H1 (cell line): ENCODE data around the gene STAMBP. TPM values are rescaled to one million over a fixed set of nuclear protein-coding genes. Genes with fewer than 3 reads are reported as not detected.

Source experiments
- CTCF ChIA-PET: fragments of 300-600 bp; sonication (Branson Sonifier 250); formaldehyde crosslinking; loops from one replicate; lab custom pipeline; 2021; ENCODE audit not compliant: partially characterized antibody; lab: Charles Lee
- POLR2A ChIA-PET: fragments of 300-600 bp; sonication (Branson Sonifier 250); formaldehyde crosslinking; loops from one replicate; lab custom pipeline; 2021; ENCODE audit warnings: inconsistent platforms; ENCODE audit not compliant: partially characterized antibody; lab: Charles Lee
- DNase-seq, 2 experiments: peaks; one replicate each; pipeline versions ENCODE4 v3.0.0 to v3.0.0-alpha.2; 2010 to 2022; ENCODE audit warnings: low spot score in 2 of 2, low read depth in 1 of 2, mixed read lengths in 1 of 2
- FAIRE-seq: peaks from 2 replicates; lab custom pipeline; 2011; peaks lifted over from hg19 to GRCh38; lab: Jason Lieb, UNC
- H2AFZ ChIP-seq: 2 replicates; pipeline ENCODE4 v1.8.1; 2012; ENCODE audit warnings: low read length, inconsistent platforms
- H2AK5ac ChIP-seq: 2 replicates; pipeline ENCODE4 v1.6.1; 2013; ENCODE audit warnings: low read depth, low read length
- H2BK120ac ChIP-seq: replicated peaks from 2 replicates; pipeline ENCODE3; 2013; ENCODE audit warnings: low read depth, low read length, inconsistent platforms
- H2BK12ac ChIP-seq: 2 replicates; pipeline ENCODE4 v1.6.1; 2013; ENCODE audit warnings: low read depth, low read length
- H2BK15ac ChIP-seq: 2 replicates; pipeline ENCODE4 v1.6.1; 2013; ENCODE audit warnings: low read length
- H2BK20ac ChIP-seq: 2 replicates; pipeline ENCODE4 v1.6.1; 2013; ENCODE audit warnings: low read length
- H2BK5ac ChIP-seq: 2 replicates; pipeline ENCODE4 v1.6.1; 2013; ENCODE audit warnings: low read depth, low read length
- H3K14ac ChIP-seq: 2 replicates; pipeline ENCODE4 v1.6.1; 2013; ENCODE audit warnings: inconsistent platforms; ENCODE audit not compliant: insufficient read length
- H3K18ac ChIP-seq: 2 replicates; pipeline ENCODE4 v1.6.1; 2013; ENCODE audit warnings: low read length; ENCODE audit errors: extremely low read depth
- H3K23ac ChIP-seq: 2 replicates; pipeline ENCODE4 v1.6.1; 2013; ENCODE audit warnings: inconsistent platforms; ENCODE audit not compliant: insufficient read length
- H3K23me2 ChIP-seq: 2 replicates; pipeline ENCODE4 v1.6.1; 2013; ENCODE audit warnings: low read depth, low read length
- H3K27ac ChIP-seq: 2 replicates; pipeline ENCODE4 v1.6.1; 2011; ENCODE audit warnings: low read depth, low read length, inconsistent platforms
- H3K27me3 ChIP-seq, 4 experiments: replicated peaks in 1 of 4; 1 replicate in 1 of 4; 2 replicates in 3 of 4; pipeline versions ENCODE4 v1.6.1 to v1.8.1; 2011 to 2013; ENCODE audit warnings: low read length in 3 of 4, mild to moderate bottlenecking in 3 of 4, inconsistent platforms in 2 of 4, mixed read lengths in 2 of 4, moderate library complexity in 1 of 4; ENCODE audit not compliant: control insufficient read depth in 3 of 4, insufficient read depth in 3 of 4; ENCODE audit errors: extremely low read depth in 1 of 4
- H3K36me3 ChIP-seq, 4 experiments: 2 replicates each; pipeline versions ENCODE4 v1.6.1 to v1.8.1; 2011 to 2013; ENCODE audit warnings: mild to moderate bottlenecking in 4 of 4, low read length in 3 of 4, moderate library complexity in 2 of 4, control low read depth in 1 of 4, inconsistent platforms in 1 of 4; ENCODE audit not compliant: insufficient read depth in 4 of 4, control insufficient read depth in 2 of 4
- H3K4ac ChIP-seq: replicated peaks from 2 replicates; pipeline ENCODE3; 2013; ENCODE audit warnings: low read length, low read depth, mixed read lengths, inconsistent platforms; ENCODE audit not compliant: insufficient read length
- H3K4me1 ChIP-seq, 4 experiments: replicated peaks in 1 of 4; 1 replicate in 1 of 4; 2 replicates in 3 of 4; pipeline versions ENCODE4 v1.6.1 to v1.8.1; 2011 to 2013; ENCODE audit warnings: low read length in 3 of 4, inconsistent platforms in 2 of 4, mixed read lengths in 1 of 4; ENCODE audit not compliant: insufficient read depth in 4 of 4, control insufficient read depth in 3 of 4
- H3K4me2 ChIP-seq, 2 experiments: 2 replicates each; pipeline versions ENCODE4 v1.6.1 to v1.8.1; 2011 to 2013; ENCODE audit warnings: low read depth in 2 of 2, low read length in 2 of 2, control low read depth in 1 of 2, inconsistent platforms in 1 of 2, mild to moderate bottlenecking in 1 of 2; ENCODE audit not compliant: insufficient read depth in 1 of 2
- H3K4me3 ChIP-seq, 4 experiments: fragments of 200-600, 300-600 bp in 1 of 4; sonication (generic), shearing (Covaris generic), sonication (Bioruptor Twin) in 1 of 4; 2 replicates each; pipeline versions ENCODE4 v1.5.1 to v1.8.1; 2011 to 2016; ENCODE audit warnings: low read length in 4 of 4, low read depth in 3 of 4, control low read depth in 2 of 4, inconsistent platforms in 2 of 4, mild to moderate bottlenecking in 2 of 4, mixed read lengths in 1 of 4, moderate library complexity in 1 of 4; ENCODE audit not compliant: insufficient read depth in 2 of 4; ENCODE audit errors: extremely low read depth in 1 of 4
- H3K56ac ChIP-seq: replicated peaks from 2 replicates; pipeline ENCODE3; 2013; ENCODE audit warnings: low read depth, mild to moderate bottlenecking, mixed read lengths, low read length, inconsistent platforms; ENCODE audit not compliant: insufficient read length
- H3K79me1 ChIP-seq: 2 replicates; pipeline ENCODE4 v1.6.1; 2013; ENCODE audit warnings: low read depth, low read length, control low read depth
- H3K79me2 ChIP-seq, 2 experiments: 2 replicates each; pipeline versions ENCODE4 v1.6.1 to v1.8.1; 2012 to 2013; ENCODE audit warnings: low read length in 2 of 2, mild to moderate bottlenecking in 2 of 2, inconsistent platforms in 1 of 2; ENCODE audit not compliant: insufficient read depth in 2 of 2, control insufficient read depth in 1 of 2
- H3K9ac ChIP-seq, 4 experiments: replicated peaks in 1 of 4; 1 replicate in 1 of 4; 2 replicates in 3 of 4; pipeline versions ENCODE4 v1.6.1 to v1.8.1; 2011 to 2013; ENCODE audit warnings: low read depth in 3 of 4, low read length in 3 of 4, control low read depth in 2 of 4, mild to moderate bottlenecking in 2 of 4, moderate library complexity in 2 of 4, inconsistent platforms in 1 of 4; ENCODE audit errors: extremely low read depth in 1 of 4
- H3K9me3 ChIP-seq, 2 experiments: 2 replicates each; pipeline versions ENCODE4 v1.6.1 to v1.8.1; 2012 to 2013; ENCODE audit warnings: mild to moderate bottlenecking in 2 of 2, moderate library complexity in 2 of 2, control low read depth in 1 of 2, inconsistent platforms in 1 of 2, low read depth in 1 of 2, low read length in 1 of 2, mixed read lengths in 1 of 2; ENCODE audit not compliant: insufficient read depth in 2 of 2
- H4K20me1 ChIP-seq, 2 experiments: replicated peaks in 1 of 2; 2 replicates each; pipeline versions ENCODE3 to v1.8.1; 2011 to 2013; ENCODE audit warnings: inconsistent platforms in 2 of 2, low read length in 2 of 2, mild to moderate bottlenecking in 1 of 2; ENCODE audit not compliant: insufficient read depth in 2 of 2, control insufficient read depth in 1 of 2
- H4K5ac ChIP-seq: 2 replicates; pipeline ENCODE4 v1.6.1; 2013; ENCODE audit warnings: low read length, low read depth, mixed read lengths, inconsistent platforms; ENCODE audit not compliant: insufficient read length
- H4K8ac ChIP-seq: 2 replicates; pipeline ENCODE4 v1.8.0; 2013; ENCODE audit warnings: mild to moderate bottlenecking, moderate library complexity, low read length, inconsistent platforms; ENCODE audit not compliant: insufficient read depth; ENCODE audit errors: extremely low read depth
- H4K91ac ChIP-seq: replicated peaks from 2 replicates; pipeline ENCODE3; 2013; ENCODE audit warnings: low read length, mixed read lengths, inconsistent platforms; ENCODE audit not compliant: insufficient read length
- ASH2L ChIP-seq: fragments of 200-600, 300-600 bp; sonication (generic); IDR thresholded peaks from one replicate; pipeline ENCODE4 v1.7.1; 2017; ENCODE audit warnings: low read length
- CBX8 ChIP-seq: fragments of 300-800, 300-1000 bp; sonication (generic); IDR thresholded peaks from 2 replicates; pipeline ENCODE4 v1.7.1; 2016; ENCODE audit warnings: low read depth, low read length, borderline replicate concordance
- CHD1 ChIP-seq: IDR thresholded peaks from 2 replicates; pipeline ENCODE4 v1.6.1; 2012; ENCODE audit warnings: low read depth, low read length, improper control_type of control experiment
- FOSL1 ChIP-seq: IDR thresholded peaks from 2 replicates; pipeline ENCODE4 v1.6.1; 2011; ENCODE audit warnings: mild to moderate bottlenecking, low read depth, low read length, moderate library complexity; ENCODE audit not compliant: insufficient read depth
- HDAC6 ChIP-seq: IDR thresholded peaks from one replicate; pipeline ENCODE4 v1.7.1; 2012; ENCODE audit warnings: low read depth, mild to moderate bottlenecking, inconsistent platforms, low read length, moderate library complexity
- POLR2AphosphoS5 ChIP-seq: IDR thresholded peaks from 2 replicates; pipeline ENCODE4 v1.6.1; 2011; ENCODE audit warnings: low read depth, low read length
- RNF2 ChIP-seq: fragments of 200-900, 300-1000 bp; sonication (generic); IDR thresholded peaks from 2 replicates; pipeline ENCODE4 v1.7.1; 2016; ENCODE audit warnings: borderline replicate concordance, low read depth, mild to moderate bottlenecking, antibody characterized with exemption, low read length; ENCODE audit not compliant: poor library complexity, severe bottlenecking; ENCODE audit errors: missing control alignments
- SAP30 ChIP-seq: fragments of 300-600 bp; sonication (generic); IDR thresholded peaks from 2 replicates; pipeline ENCODE4 v1.7.1; 2012; ENCODE audit warnings: low read length, moderate library complexity, mild to moderate bottlenecking, inconsistent platforms; ENCODE audit not compliant: insufficient read depth, insufficient replicate concordance
- SRF ChIP-seq: IDR thresholded peaks from 2 replicates; pipeline ENCODE4 v1.6.1; 2011; ENCODE audit warnings: mild to moderate bottlenecking, low read depth, low read length, moderate library complexity
- ZNF274 ChIP-seq: IDR thresholded peaks from 2 replicates; pipeline ENCODE4 v1.7.0; 2012; ENCODE audit warnings: low read length, borderline replicate concordance; ENCODE audit errors: extremely low read depth
- WGBS, 2 experiments: shearing (Covaris generic) in 1 of 2; methylation state at CpG; one replicate each; pipeline versions ENCODE4 v1.1.6 to v1.1.7; 2013 to 2015; ENCODE audit warnings: low lambda C conversion rate in 2 of 2, mixed read lengths in 2 of 2, inconsistent platforms in 1 of 2, low coverage in 1 of 2, missing lambda C conversion rate in 1 of 2; ENCODE audit not compliant: insufficient replicate concordance in 2 of 2, insufficient coverage in 1 of 2, insufficient read length in 1 of 2; ENCODE audit errors: extremely low coverage in 1 of 2, missing lambda C conversion rate in 1 of 2; 5-methylcytosine and 5-hydroxymethylcytosine counted together
- polyA plus RNA-seq, 7 experiments: library from polyadenylated mRNA; depleted of rRNA in 3 of 7; stranded (reverse) in 5 of 7; unstranded in 2 of 7; fragments of >200 nt in 5 of 7; fragments of 200-250 nt in 2 of 7; gene quantifications; 1 replicate in 5 of 7; 2 replicates in 1 of 7; 4 replicates in 1 of 7; pipeline versions ENCODE4 v1.2.1 to v1.2.3, GENCODE V29; 2011 to 2013; ENCODE audit warnings: missing spikeins in 2 of 7, mixed read lengths in 2 of 7
- total RNA-seq: library from RNA; stranded (reverse); fragmentation: NEBNext Ultra II Directional; extraction: Animal tissue kit (Norgen Biotek cat#: 25700); gene quantifications from 2 replicates; pipeline ENCODE4 v1.2.1, GENCODE V29; 2021
- TF ChIP-seq, protein P1 (sequence below): IDR thresholded peaks from 2 replicates; pipeline ENCODE4 v1.6.1; 2012; ENCODE audit warnings: inconsistent platforms
- TF ChIP-seq, protein P2 (sequence below): IDR thresholded peaks from 2 replicates; pipeline ENCODE4 v1.6.1; 2012; ENCODE audit warnings: low read length, inconsistent platforms

The STAMBP gene
- total and polyA plus RNA-seq, 2 of the 8 experiments (the other 6 are each of a cell fraction or from before 2014, with no cell fraction given) = 35.8 to 49.7 TPM

DNA sequence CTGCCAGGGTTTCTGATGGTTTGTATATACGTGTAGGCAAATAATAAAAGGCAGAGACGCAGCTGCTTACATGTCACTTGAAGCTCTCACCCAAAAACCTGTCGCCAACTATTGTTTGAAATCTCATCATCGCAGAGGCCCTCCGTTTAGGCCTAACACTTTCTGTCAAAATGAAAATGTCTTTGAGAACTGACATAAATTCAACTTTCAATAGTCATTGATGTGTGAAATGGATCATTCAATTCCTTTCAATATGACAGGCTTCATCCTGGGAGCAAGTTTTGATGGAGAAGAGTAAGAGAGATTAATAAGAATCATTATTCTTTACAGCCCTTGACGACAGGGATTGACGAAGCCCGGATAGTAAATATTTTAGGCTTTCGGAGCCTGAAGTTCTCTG lies 66.7 kb downstream of the STAMBP start:
- no peak overlapping the region for H4K91ac ChIP-seq
- H2BK120ac ChIP-seq = no peak overlapping the region
- no peak overlapping the region for H2AFZ ChIP-seq
- peaks cover 0 to 7% (median 4%) of the 10 kb centered on the region in 4 experiments; a peak in 4 of 7 replicates for H3K4me1 ChIP-seq
- no peak overlapping the region for H3K4me3 ChIP-seq
- no peaks in the 10 kb centered on the region for H3K36me3 ChIP-seq
- ChIA-PET CTCF (interaction anchor here (1.0 to 1.7 kb wide), 2 partner anchors 10 to 11 kb away, joined by 3 to 5 read pairs; no protein-coding TSS in a partner anchor), POLR2A (no interaction called here)
- H2BK12ac ChIP-seq = no peak overlapping the region
- no peak for DNase-seq
- no peak overlapping the region for H2AK5ac ChIP-seq
- H3K56ac ChIP-seq = no peak overlapping the region
- H2BK15ac ChIP-seq = no peak overlapping the region
- H3K14ac ChIP-seq = no peak overlapping the region
- no peaks in the 10 kb centered on the region for H3K79me1 ChIP-seq
- H4K20me1 ChIP-seq = no peaks in the 10 kb centered on the region
- H2BK20ac ChIP-seq = no peak overlapping the region
- H4K8ac ChIP-seq = no peak overlapping the region
- no peaks in the 10 kb centered on the region for H3K27me3 ChIP-seq
- no peak overlapping the region for H2BK5ac ChIP-seq
- no peak overlapping the region for H3K4ac ChIP-seq
- no peak overlapping the region for H4K5ac ChIP-seq
- H3K23ac ChIP-seq = no peak overlapping the region
- no peak overlapping the region for H3K4me2 ChIP-seq
- 82% methylated on average over 9 of the region's 9 CpGs; no CpG with 5 or more reads in 1 of the 2 experiments for WGBS, 2 experiments
- no peaks in the 10 kb centered on the region for H3K23me2 ChIP-seq
- no peak for FAIRE-seq
- H3K9me3 ChIP-seq = no peaks in the 10 kb centered on the region
- no peaks in the 10 kb centered on the region for H3K79me2 ChIP-seq
- no peak overlapping the region for H3K27ac ChIP-seq
- no peak overlapping the region for H3K18ac ChIP-seq
- H3K9ac ChIP-seq = no peak overlapping the region
- no peak for TF ChIP-seq CBX8
- no peak for TF ChIP-seq ASH2L
- no peak for TF ChIP-seq CHD1
- no peak for TF ChIP-seq ZNF274
- TF ChIP-seq POLR2AphosphoS5 = no peak
- TF ChIP-seq SRF = no peak
- TF ChIP-seq SAP30 = no peak
- TF ChIP-seq, protein P1, sequence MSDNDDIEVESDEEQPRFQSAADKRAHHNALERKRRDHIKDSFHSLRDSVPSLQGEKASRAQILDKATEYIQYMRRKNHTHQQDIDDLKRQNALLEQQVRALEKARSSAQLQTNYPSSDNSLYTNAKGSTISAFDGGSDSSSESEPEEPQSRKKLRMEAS = no peak
- no peak for TF ChIP-seq RNF2
- TF ChIP-seq HDAC6 = no peak
- TF ChIP-seq FOSL1 = no peak
- TF ChIP-seq, protein P2, sequence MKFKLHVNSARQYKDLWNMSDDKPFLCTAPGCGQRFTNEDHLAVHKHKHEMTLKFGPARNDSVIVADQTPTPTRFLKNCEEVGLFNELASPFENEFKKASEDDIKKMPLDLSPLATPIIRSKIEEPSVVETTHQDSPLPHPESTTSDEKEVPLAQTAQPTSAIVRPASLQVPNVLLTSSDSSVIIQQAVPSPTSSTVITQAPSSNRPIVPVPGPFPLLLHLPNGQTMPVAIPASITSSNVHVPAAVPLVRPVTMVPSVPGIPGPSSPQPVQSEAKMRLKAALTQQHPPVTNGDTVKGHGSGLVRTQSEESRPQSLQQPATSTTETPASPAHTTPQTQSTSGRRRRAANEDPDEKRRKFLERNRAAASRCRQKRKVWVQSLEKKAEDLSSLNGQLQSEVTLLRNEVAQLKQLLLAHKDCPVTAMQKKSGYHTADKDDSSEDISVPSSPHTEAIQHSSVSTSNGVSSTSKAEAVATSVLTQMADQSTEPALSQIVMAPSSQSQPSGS = no peak
